ENCODE data around the gene ANKMY1. TPM values are rescaled to one million over a fixed set of nuclear protein-coding genes. Genes with fewer than 3 reads are reported as not detected.

The ANKMY1 gene
- total RNA-seq, 1 experiment from 2014 or later: 85.7 TPM

GRCh38 chr2:240567872-240568677, 10.3 kb upstream of the ANKMY1 start, which contains the start of gene RNPEPL1:
RNPEPL1 (plus strand) TSS chr2:240568484; CDS start chr2:240568587, 103 bp downstream.
- Histone ChIP-seq H3F3A (ENCODE audit: insufficient read depth, low read depth) (peaks cover 26% of the 10 kb centered on the region), H2AFZ (peak within 1 kb of the TSS; percentile 77), H3K9me3 (ENCODE audit: insufficient read depth, low read depth) (no peaks in the 10 kb centered on the region), H3K4me2 (peak within 1 kb of the TSS; percentile 99), H3K4me3 (peak within 1 kb of the TSS; percentile 81), H4K20me1 (ENCODE audit: insufficient read depth) (peaks cover 37% of the 10 kb centered on the region), H3K27ac (peak within 1 kb of the TSS; percentile 20), H3K36me3 (ENCODE audit: low read depth) (0 out of 2 replicates have a peak, but pooled peaks cover 6% of the 10 kb centered on the region), H3K27me3 (ENCODE audit: insufficient read depth, low read depth) (no peaks in the 10 kb centered on the region), H3K9me2 (ENCODE audit: insufficient read depth) (no peaks in the 10 kb centered on the region), H3K4me1 (replicated peaks; ENCODE audit: insufficient read depth) (peaks cover 57% of the 10 kb centered on the region), H3K79me2 (ENCODE audit: low read depth) (peaks cover 58% of the 10 kb centered on the region)
- CTCF ChIA-PET: no interaction called here
- POLR2A ChIA-PET (ENCODE audit: unreplicated experiment): no interaction called here
- TF ChIP-seq EZH2 (IDR thresholded peaks at IDR 0.05; ENCODE audit: low read depth): no peak
- TF ChIP-seq, protein P1, sequence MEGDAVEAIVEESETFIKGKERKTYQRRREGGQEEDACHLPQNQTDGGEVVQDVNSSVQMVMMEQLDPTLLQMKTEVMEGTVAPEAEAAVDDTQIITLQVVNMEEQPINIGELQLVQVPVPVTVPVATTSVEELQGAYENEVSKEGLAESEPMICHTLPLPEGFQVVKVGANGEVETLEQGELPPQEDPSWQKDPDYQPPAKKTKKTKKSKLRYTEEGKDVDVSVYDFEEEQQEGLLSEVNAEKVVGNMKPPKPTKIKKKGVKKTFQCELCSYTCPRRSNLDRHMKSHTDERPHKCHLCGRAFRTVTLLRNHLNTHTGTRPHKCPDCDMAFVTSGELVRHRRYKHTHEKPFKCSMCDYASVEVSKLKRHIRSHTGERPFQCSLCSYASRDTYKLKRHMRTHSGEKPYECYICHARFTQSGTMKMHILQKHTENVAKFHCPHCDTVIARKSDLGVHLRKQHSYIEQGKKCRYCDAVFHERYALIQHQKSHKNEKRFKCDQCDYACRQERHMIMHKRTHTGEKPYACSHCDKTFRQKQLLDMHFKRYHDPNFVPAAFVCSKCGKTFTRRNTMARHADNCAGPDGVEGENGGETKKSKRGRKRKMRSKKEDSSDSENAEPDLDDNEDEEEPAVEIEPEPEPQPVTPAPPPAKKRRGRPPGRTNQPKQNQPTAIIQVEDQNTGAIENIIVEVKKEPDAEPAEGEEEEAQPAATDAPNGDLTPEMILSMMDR (conservative IDR thresholded peaks at IDR 0.05): 0 out of 2 replicates have a peak, but pooled peaks have one; percentile 26
- DNase-seq: peak; percentile 53 to 62
- BruUV-seq (replicated peaks): no TSS peak
- intact Hi-C loops (cut with micrococcal nuclease; ENCODE audit: unreplicated experiment): loop anchor here (5.0 to 10.0 kb wide), 7 partner anchors 56 to 503 kb away; partner anchors contain the start of gene GPC1

GRCh38 chr2:240567137-240567871, 9.5 kb upstream of the ANKMY1 start:
- intact Hi-C loops (cut with micrococcal nuclease; ENCODE audit: unreplicated experiment): loop anchor here (5.0 to 10.0 kb wide), 7 partner anchors 55 to 503 kb away; partner anchors contain the start of gene GPC1
- Histone ChIP-seq H3K4me3 (peak overlapping the region; percentile 67), H3K27ac (peak overlapping the region; percentile 44), H4K20me1 (ENCODE audit: insufficient read depth) (peaks cover 30% of the 10 kb centered on the region), H3F3A (ENCODE audit: insufficient read depth, low read depth) (peaks cover 33% of the 10 kb centered on the region), H3K9me2 (ENCODE audit: insufficient read depth) (no peaks in the 10 kb centered on the region), H3K36me3 (ENCODE audit: low read depth) (peaks cover 11% of the 10 kb centered on the region; the same call in 1 of the 2 replicates), H3K79me2 (ENCODE audit: low read depth) (peaks cover 66% of the 10 kb centered on the region), H3K9me3 (ENCODE audit: insufficient read depth, low read depth) (no peaks in the 10 kb centered on the region), H2AFZ (peak overlapping the region; percentile 77), H3K4me1 (replicated peaks; ENCODE audit: insufficient read depth) (peaks cover 65% of the 10 kb centered on the region), H3K27me3 (ENCODE audit: insufficient read depth, low read depth) (no peaks in the 10 kb centered on the region), H3K4me2 (peak overlapping the region; percentile 99)
- DNase-seq: no peak
- TF ChIP-seq, protein P1 (conservative IDR thresholded peaks at IDR 0.05): no peak
- no peak for TF ChIP-seq EZH2 (IDR thresholded peaks at IDR 0.05; ENCODE audit: low read depth)
- CTCF ChIA-PET: interaction anchor here (2.3 to 2.8 kb wide), 3 partner anchors 13 to 53 kb away, joined by 15 to 34 read pairs (median 22); partner anchors contain the start of gene CAPN10
- TSS peak; percentile 20 for BruUV-seq (replicated peaks)
- POLR2A ChIA-PET (ENCODE audit: unreplicated experiment): interaction anchor here (0.7 to 1.8 kb wide), 2 partner anchors 13 to 542 kb away, joined by 10 to 24 read pairs; partner anchors contain the start of gene NDUFA10
